HG03521 (cell line): Measurements from ENCODE around the gene SCRN2.

Experiments used
- ATAC-seq: cut with Tn5 transposase; IDR thresholded peaks from one replicate; pipeline ENCODE4 v1.9.1; 2021; ENCODE audit warnings: mild to moderate bottlenecking, moderate library complexity; ENCODE audit not compliant: unreplicated experiment

Gene SCRN2

DNA sequence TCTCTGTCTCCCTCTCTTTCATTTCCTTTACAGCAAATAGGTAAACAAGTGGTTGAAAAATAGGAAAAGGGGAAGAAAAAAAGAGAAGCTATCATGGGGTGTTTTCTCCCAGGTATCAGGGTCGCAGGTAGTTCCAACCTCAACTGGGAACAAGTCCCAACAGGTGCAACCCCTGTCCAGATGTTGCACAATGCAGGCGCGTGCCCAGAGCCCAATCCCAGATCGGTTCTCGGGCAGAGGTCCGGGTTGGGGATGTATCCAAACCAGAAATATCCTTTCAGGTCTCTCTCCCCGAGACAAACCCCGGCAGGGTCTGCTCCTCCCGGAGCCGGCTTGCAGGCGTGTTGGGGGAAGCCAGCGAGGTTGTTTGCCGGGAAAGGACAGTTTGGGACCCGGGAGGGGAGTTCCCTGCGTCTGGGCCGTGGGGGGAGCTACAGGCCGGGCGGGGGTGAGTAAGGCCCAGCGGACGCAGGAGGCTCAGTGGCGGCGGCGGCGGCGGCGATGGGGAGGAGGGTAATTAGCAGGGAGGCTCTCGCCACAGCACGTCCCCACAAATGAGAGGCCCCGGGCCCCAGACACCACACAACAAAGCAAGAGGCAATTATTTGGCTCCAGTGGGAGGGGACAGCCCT lies 31.1 kb upstream of the SCRN2 start:
- ATAC-seq = no peak

DNA sequence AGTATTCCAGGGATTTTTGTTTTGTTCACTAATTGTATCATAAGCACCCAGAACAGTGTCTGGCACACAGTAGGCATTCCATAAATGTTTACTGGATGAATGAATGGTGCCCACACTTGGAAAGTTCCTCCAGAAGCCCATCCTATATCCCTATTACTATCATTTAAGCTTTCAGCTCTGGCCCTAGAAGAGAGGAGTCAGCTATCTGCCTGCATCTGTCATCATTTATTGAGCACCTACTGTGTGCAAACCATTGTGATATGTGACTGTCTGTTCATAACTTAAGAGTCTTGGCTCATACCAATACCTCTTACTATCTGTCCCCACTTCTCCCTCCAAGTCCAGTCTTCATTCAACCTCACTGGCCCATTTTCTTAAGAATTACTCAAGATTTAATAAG lies 30.0 kb upstream of the SCRN2 start:
- no peak for ATAC-seq

DNA sequence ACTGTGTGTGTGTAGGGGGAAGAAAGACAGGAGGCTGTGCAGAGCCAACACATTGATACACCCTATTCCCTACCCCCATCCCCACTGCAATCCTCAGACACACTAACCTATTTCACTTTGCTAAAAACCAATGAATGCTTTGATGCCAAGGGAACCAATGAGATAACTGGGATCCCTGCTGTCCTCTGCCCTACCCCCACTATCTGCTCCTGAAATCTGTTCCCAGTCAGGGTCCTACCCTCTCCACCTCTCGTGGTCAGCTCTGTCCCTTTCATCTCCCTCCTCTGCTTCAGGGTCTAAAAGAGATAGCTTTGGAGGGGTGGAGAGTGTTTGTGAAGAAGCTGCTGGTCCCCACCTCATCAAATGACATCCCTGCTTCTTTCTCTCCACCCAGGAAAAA lies 29.0 kb upstream of the SCRN2 start:
- no peak for ATAC-seq

DNA sequence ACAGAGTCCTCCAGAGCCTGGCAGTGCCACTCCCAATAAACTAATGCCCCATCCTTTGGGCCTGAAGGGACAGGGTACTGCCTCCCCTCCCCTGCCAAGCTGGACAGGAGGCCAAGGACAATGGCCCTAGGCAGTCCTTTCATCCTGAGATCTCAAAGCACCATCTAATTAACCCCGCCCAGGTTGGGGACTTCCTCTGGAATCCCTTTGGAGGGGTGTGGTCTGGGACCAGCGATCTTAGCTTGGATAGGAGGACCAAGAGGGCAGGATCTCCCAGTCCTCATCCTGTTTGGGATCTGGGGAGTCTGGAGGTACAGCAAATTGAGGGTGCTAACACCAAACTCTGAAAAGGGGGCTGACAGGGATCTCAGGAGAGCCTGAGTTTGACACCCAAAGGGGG lies 28.0 kb upstream of the SCRN2 start:
- ATAC-seq = no peak

DNA sequence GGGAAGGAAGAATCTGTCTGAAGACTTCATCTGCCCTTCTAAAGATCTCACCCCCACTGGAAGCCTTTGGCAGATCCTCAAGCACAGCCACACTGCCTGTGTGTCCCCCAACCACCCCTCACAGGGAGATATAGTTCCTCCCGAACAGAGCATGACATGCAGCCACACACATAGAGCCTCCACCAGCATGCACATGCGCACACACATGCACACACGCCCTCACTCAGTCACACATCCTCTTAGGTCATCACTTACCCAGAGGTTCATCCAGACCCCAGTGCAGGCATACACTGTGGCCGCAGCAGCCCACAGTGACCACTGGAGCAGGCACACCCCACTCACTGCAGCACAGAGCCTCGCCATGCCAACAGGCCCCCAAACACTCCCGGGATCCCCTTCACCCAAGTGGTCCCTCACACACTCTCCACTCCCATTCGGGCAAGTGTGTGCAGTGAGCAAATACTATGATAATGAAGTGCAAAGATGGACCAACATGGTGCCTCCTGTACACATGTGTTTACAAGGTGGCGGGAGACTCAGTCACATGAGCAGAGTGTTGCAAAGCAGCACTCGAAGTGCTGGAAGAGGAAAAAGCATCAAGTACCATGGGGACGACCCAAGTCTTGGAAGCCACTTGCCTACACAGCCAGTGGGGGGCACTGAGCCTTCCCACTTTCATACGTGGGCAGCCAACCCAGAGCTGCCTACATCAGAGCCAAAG lies 26.9 kb upstream of the SCRN2 start:
- no peak for ATAC-seq

DNA sequence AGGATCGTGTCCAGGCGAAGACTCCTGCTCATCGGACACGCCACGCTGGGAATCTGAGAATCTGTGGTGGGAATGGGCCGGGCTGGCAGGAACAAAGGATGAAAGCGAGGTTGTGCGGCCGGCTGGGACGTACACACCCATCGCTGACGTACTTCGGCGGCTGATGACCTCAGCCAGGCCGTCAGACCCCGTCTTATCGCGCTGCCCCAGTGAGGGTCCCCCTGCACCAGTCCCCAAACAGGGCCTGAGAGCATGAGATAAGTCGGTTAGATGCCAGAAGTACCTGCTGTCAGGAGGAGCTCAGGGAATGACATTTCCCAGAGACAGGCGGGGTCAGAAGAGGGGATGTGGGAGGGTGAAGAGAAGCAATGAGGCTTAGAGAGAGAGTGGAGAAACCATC lies 25.9 kb upstream of the SCRN2 start:
- no peak for ATAC-seq

DNA sequence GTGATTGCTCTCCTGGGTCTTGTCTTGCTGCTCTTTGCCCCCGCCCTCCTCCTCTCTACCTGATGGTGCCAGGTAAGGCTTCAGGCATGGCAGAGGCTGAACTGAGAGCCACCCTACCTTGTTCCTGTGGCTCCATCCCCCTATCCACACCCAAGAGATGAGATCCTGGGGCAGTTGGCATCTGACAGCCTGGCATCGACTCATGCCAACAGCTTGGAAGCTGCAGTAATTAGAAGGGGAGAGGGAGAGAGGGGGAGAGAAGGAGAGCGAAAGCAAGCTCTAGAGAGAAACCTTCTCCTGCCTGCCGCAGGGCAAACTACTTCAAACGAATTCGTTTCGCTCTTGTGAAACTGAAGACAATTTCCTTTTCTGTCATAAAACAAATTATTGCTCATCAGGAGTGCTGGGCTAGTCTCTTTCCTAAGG lies 23.7 kb upstream of the SCRN2 start:
- ATAC-seq = no peak

DNA sequence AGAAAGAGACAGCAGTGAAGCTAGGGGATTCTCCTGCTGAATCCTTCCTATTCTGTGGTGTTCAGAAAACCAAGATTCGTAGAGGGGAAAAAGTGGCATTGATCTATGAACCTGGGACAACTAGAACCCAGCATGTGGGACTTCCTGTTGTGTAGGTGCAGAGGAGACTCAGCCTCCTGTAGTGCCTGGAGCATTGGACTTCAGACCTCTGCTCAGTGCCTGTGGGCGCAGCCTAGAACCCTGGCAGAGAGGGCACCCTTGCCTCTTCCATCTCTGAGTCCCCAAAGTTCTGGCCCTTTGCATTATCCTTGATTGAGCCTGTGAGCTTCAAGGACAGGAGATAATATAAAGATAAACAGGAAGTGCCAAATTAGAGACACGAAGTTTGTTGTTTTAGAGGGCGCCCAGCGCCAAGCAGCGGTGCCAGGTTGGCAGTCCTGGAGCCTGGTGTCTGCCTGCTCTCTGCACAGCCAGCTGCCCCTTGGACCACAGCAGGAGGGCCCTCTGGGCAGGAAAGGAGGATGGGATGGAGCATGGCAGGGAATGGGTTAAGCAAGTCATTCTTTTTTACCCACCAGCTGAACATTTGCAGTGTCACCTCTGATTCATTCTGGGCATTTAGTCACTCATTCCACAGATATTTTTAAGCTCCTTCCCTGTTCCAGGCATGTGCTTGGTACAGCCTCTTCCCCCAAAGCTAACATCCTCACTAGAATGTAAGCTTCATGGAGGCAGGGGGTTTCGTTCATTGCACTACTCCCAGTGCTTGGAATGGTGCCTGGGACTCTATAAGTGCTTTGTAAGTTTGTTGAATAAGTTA lies 21.8 kb upstream of the SCRN2 start:
- ATAC-seq = no peak

DNA sequence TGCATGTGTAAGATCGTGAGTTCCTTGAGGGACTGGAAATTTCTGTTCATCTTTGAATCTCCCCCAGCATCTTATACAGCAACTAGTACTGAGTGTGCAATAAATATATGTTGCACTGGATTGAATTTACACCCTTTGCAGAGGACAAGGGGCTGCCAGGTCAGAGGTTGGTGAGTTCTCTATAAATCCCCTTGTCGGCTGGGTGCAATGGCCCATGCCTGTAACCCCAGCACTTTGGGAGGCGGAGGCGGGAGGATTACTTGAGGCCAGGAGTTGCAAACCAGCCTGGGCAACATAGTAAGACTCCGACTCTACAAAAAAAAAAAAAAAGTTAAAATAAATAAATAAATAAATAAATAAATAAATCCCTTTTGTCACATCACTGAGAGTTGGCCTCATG lies 19.3 kb upstream of the SCRN2 start:
- ATAC-seq = no peak

DNA sequence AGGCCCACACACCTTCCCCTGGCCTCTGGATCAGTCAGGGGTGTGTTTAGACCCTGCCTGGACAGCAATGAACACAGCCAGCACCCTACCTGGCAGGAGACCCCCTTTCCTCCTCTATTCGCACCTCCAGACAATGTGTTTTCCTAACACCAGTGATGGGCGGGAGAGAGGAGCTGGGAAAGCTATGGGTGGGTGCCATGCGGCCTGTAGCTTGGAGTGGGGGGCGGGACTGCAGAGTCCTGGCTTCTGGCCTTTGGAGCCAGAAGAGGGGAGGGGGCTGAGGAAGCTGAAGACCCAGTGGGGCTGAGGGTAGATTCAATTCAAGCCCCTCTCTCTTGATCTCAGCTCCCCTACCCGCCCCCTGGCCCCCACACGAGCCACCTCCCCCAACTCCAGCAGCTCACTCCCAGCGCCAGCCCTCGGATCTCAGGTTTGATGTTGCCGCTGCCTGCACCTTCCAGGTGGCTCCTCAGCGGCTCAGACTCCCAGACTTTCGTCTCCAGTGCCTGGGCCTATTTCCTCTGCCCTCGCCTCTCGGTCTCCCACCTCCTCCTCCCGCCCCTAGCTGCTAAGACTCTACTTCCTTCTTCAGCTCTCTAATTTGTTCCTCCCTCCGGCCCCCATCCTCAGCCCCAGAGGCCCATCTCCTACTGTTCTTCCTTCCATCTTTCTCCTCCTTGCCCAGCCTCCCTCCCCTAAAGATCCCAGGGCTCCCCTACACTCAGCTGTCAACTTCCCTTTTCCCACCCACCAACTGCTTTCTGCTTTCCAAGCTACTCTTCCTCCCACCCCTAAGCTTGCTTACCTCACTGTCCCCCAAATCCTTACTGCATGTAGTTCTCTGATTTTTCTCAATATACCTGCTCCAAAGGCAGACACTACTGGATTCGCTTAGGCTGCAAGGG lies 16.7 kb upstream of the SCRN2 start:
- ATAC-seq = no peak

DNA sequence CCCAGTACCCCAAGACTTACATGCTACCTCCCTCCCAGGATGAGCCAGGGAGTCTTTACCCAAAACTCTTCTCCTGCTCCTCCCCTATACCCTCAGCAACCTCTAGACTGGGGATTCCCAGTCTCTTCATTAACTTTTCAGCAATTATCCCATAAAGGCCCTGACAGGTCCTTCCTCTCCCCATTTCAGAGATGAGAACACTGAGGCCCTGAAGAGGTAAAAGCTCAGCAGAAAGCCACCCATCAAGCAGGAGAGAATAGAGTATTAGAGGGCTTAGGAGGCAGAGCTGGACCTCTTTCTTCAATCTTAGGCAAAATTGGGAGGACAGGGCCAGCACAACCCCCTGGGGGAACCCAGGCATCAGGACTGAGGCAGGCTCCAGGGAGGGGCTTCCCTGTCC lies 15.8 kb upstream of the SCRN2 start:
- ATAC-seq = no peak

DNA sequence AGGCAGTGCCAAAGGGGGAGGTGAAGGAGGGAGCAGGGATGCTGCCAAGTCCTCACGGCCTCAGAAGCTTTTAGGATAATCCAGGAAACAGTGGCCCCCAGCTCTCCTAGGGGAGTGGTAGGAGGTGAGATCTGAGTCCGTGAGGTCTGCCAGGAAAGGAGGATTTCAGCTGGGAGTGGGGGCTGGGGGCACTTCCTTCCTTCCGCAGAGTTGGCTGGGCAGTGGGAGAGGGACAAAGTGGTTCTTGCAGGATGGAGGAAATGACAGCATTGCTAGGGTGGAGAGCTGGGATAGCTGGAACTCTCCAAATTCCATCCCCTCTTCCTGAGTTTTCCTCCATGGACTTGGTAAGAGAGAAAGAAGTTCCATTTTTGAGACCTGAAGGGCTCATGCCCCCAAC lies 14.7 kb upstream of the SCRN2 start:
- ATAC-seq = no peak

DNA sequence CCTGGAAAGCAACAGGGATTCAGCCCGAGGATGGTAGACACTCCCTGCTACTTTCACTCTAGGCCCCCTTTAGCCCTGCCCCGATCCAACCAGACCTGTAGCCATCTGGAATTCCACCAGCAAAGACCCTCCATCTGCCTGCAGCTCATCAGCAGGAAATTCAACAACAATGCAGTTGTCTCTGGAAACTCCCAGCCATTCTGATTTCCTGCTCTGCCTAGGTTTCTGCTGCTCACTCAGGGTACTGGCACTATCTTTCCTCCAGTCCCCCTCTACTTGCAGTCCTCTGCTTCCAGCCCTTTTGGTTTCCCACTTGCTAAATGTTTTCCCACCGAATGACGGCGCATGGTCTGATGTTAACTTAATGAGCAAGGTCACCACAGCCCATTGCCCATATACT lies 12.5 kb upstream of the SCRN2 start:
- no peak for ATAC-seq

DNA sequence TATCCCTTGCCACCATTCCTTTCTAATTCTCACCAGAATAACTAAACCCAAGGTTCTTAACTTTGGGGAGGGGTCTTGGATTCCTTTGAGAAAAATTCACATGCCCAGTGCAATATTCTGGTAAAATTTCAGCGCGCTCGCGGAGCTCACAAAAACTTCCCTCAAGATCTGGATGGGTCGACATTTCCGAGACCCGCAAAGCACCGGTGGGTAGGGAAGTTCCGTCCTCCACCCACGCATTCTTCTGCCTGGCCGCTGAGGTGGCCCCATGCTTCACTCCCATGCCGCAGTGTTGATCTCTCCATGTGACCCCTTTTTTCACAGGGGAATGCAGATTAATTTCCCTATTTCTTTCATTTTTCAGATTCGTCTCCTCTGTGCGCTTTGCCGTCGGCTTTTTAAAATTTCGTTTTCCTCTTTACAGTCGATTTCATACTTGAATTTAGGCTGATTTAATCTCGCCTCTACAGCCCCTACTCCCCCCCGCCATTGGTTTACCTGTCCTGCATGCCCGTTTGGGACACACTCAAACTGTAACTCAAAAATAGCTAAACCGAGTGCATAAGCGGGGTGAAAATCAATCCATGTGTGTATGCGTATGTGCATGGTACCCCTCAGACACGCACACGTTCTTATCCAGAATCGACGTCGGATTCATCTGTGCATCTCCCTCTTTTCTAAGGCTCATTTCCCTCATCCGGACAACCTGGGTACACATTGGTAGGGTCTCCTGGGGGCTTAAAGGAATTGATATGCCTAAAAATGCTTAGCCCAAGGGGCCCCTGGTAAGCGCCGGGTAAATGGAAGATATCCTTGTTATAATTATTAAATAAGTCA lies 11.3 kb upstream of the SCRN2 start:
- ATAC-seq = no peak

DNA sequence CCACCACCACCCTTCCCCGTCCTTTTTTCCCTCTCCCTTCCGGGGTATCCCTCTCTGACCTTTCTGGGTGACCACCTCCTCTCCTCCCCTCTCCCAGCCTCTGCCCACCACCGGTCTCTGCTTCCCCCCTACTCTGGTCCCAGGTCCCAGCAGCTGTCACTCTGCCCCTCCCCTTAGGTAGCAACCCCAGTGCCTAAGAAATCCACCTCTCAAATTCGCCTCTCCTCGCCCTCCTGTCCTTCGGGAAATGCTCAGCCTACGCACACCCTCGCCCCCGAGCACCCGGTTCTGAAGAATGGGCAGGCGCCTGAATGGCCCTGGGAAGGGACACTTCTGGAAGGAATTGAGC lies 10.7 kb upstream of the SCRN2 start:
- no peak for ATAC-seq

DNA sequence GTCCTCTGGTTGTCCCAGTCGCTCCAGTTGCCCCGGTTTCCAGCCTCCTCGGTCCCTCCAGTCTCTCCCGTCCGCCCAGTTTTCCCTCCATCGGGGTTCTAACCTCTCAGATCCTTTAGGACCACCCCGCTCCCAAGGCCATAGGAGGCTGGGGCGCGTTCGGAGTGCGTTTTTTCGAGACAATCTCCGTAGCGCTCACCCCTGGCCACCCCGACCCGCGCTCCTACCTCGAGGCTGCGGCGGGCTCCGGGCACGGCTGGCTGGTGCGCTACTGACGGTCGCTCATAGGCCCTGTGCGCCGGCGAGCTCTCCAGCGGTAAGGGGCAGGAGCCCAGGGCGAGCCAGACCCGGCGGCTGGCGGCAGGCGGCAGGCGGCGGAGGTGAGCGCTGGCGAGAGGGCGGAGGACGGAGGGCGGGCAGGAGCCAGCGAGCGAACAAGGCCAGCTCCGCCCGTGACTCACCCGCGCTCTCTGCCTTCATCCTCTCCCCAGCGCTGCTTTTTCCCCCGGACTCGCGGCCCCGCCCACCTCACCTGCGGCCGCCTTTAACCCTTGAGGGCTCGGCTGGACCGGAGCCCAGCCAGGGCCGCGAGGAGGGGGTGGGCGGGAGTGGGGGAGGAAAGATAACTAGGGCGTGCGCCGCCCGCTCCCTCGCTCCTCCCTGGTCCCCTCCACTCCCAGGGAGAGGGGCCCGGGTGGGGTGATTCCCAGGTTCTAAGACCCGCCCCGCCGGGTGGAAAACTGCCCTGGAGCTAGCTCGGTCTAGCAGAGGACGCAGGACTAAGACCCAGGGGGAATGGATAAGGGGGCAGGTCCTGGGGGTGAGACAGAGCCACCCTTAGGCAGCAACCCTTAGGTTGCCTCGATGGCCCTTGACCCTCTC lies 9.9 kb upstream of the SCRN2 start, which contains the start of gene SP6:
TSS of gene SP6 (minus strand) at position 472 of the 882 bp plus-strand sequence. CDS start 2,734 bp downstream, outside the sequence.
- no peak for ATAC-seq

DNA sequence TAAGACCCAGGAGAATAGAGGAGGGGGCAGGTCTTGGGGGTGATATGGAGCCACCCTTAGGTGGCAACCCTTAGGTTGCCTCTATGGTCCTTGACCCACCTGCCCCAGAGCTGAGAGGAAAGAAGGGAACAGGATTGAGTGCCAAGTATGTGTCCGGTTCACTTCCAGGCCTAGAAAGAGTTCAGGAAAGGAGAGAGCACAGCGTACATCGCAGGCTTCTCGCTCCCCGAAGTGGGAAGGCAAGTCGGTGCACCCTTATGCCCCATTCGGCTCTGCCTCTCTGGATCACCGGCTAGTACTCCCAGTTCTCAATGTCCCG lies 9.3 kb upstream of the SCRN2 start:
- ATAC-seq = no peak

DNA sequence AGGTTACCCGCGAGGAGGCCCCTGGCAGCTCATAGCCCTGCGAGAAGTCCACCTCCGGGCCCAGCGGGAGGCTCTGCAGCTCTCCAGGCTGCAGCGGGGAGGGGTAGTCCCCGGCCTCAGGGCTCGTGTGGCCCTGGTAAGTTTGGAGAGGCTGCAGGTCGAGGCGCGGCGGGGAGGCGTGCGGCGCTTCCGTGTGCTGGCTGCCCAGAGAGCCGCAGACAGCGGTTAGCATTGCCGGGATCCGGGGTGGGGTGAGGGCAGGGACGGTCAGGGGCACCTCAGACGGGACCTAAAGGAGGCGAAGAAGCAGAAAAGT lies 7.1 kb upstream of the SCRN2 start:
- no peak for ATAC-seq
